Measurements from ENCODE around the gene SERPINE2. TPM values are rescaled to one million over a fixed set of nuclear protein-coding genes. Genes with fewer than 3 reads are reported as not detected.
A peak's percentile ranks its signal among the peaks of the same experiment; 100 is the strongest.

The SERPINE2 gene
- total and polyA plus RNA-seq, 3 experiments from 2014 or later, result 2.2 to 6.4 (median 5.0) TPM

- H3K4me3 Mint-ChIP-seq, result no peak overlapping the region
- DNase-seq, result no peak
- Histone ChIP-seq H3K36me3 (ENCODE audit: insufficient read depth, low read length) (no peaks in the 10 kb centered on the region), H3K27ac (ENCODE audit: low read depth, low read length) (no peak overlapping the region), H3K27me3 (ENCODE audit: insufficient read depth, low read length, poor library complexity, severe bottlenecking) (no peaks in the 10 kb centered on the region), H3K4me3 (ENCODE audit: low read length) (no peak overlapping the region), H3K4me1 (ENCODE audit: insufficient read depth, low read length) (no peaks in the 10 kb centered on the region), H3K9me3 (ENCODE audit: low read length) (no peaks in the 10 kb centered on the region)
- no peak overlapping the region for H3K27ac Mint-ChIP-seq
- H3K36me3 Mint-ChIP-seq, result peaks cover 0 to 1% (median 0%) of the 10 kb centered on the region in 3 donors
- peaks cover 4 to 5% of the 10 kb centered on the region in 2 donors for H3K27me3 Mint-ChIP-seq
- POLR2A ChIA-PET, result no interaction called here
- no peaks in the 10 kb centered on the region for H3K9me3 Mint-ChIP-seq
- CTCF ChIA-PET, result no interaction called here
- H3K4me1 Mint-ChIP-seq, result no peaks in the 10 kb centered on the region
These were observed 39.2 kb downstream of the SERPINE2 start for GRCh38 chr2:223999862-224000261.

- Mint-ChIP-seq H3K36me3 (peaks cover 0 to 1% (median 0%) of the 10 kb centered on the region in 3 donors), H3K4me1 (no peaks in the 10 kb centered on the region), H3K27me3 (peaks cover 5% of the 10 kb centered on the region in 2 donors), H3K9me3 (no peaks in the 10 kb centered on the region), H3K27ac (no peak overlapping the region), H3K4me3 (no peak overlapping the region)
- Histone ChIP-seq H3K4me1 (ENCODE audit: insufficient read depth, low read length) (no peaks in the 10 kb centered on the region), H3K36me3 (ENCODE audit: insufficient read depth, low read length) (no peaks in the 10 kb centered on the region), H3K27ac (ENCODE audit: low read depth, low read length) (no peak overlapping the region), H3K4me3 (ENCODE audit: low read length) (no peak overlapping the region), H3K27me3 (ENCODE audit: insufficient read depth, low read length, poor library complexity, severe bottlenecking) (no peaks in the 10 kb centered on the region), H3K9me3 (ENCODE audit: low read length) (no peaks in the 10 kb centered on the region)
- POLR2A ChIA-PET, result no interaction called here
- CTCF ChIA-PET, result no interaction called here
- no peak for DNase-seq
These were observed 40.1 kb downstream of the SERPINE2 start for GRCh38 chr2:223998948-223999347.

GRCh38 chr2:223997938-223998337 lies 41.1 kb downstream of the SERPINE2 start:
- Mint-ChIP-seq H3K27me3 (peaks cover 4 to 5% of the 10 kb centered on the region in 2 donors), H3K36me3 (peaks cover 0 to 1% (median 0%) of the 10 kb centered on the region in 3 donors), H3K27ac (no peak overlapping the region), H3K9me3 (no peaks in the 10 kb centered on the region), H3K4me3 (no peak overlapping the region), H3K4me1 (no peaks in the 10 kb centered on the region)
- CTCF ChIA-PET, result no interaction called here
- no peaks in the 10 kb centered on the region for H3K9me3 ChIP-seq (ENCODE audit: low read length)
- no peaks in the 10 kb centered on the region for H3K36me3 ChIP-seq (ENCODE audit: insufficient read depth, low read length)
- no peak overlapping the region for H3K27ac ChIP-seq (ENCODE audit: low read depth, low read length)
- POLR2A ChIA-PET, result no interaction called here
- no peak overlapping the region for H3K4me3 ChIP-seq (ENCODE audit: low read length)
- no peaks in the 10 kb centered on the region for H3K4me1 ChIP-seq (ENCODE audit: insufficient read depth, low read length)
- DNase-seq, result no peak
- no peaks in the 10 kb centered on the region for H3K27me3 ChIP-seq (ENCODE audit: insufficient read depth, low read length, poor library complexity, severe bottlenecking)

DNA sequence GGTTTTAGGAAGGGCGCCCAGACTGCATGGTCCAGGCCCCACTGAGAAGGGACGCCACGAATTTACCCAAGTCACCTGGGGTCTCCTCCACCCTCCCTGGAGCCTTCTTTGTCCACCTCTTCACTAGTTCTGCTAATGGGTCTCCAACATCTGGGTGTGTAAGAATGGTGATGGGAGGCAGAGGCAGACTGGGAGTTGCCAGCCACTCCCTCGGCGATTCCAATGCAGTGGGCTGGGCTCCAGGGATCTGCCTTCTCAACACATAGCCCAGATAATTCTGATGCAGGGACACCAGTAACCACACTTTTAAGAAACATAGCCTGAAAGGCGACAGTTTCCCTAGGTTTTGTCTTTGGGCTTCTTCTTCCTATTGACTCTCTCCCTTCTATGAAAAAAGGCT lies 42.7 kb downstream of the SERPINE2 start:
- POLR2A ChIA-PET, result no interaction called here
- Mint-ChIP-seq H3K4me3 (no peak overlapping the region), H3K27me3 (peaks cover 4 to 10% of the 10 kb centered on the region in 2 donors), H3K36me3 (peaks cover 0 to 1% (median 0%) of the 10 kb centered on the region in 3 donors), H3K9me3 (no peaks in the 10 kb centered on the region), H3K4me1 (no peaks in the 10 kb centered on the region), H3K27ac (peak overlapping the region in 1 of 8 donors; percentile 77)
- CTCF ChIA-PET, result interaction anchor here (1.3 kb wide), 1 partner anchor 288 kb away, joined by 3 read pairs; no protein-coding TSS in a partner anchor
- Histone ChIP-seq H3K27me3 (ENCODE audit: insufficient read depth, low read length, poor library complexity, severe bottlenecking) (no peaks in the 10 kb centered on the region), H3K4me1 (ENCODE audit: insufficient read depth, low read length) (no peaks in the 10 kb centered on the region), H3K27ac (ENCODE audit: low read depth, low read length) (no peak overlapping the region), H3K4me3 (ENCODE audit: low read length) (no peak overlapping the region), H3K9me3 (ENCODE audit: low read length) (no peaks in the 10 kb centered on the region), H3K36me3 (ENCODE audit: insufficient read depth, low read length) (no peaks in the 10 kb centered on the region)
- no peak for DNase-seq

- peaks cover 4 to 16% of the 10 kb centered on the region in 2 donors for H3K27me3 Mint-ChIP-seq
- Histone ChIP-seq H3K4me1 (ENCODE audit: insufficient read depth, low read length) (no peaks in the 10 kb centered on the region), H3K27me3 (ENCODE audit: insufficient read depth, low read length, poor library complexity, severe bottlenecking) (no peaks in the 10 kb centered on the region), H3K4me3 (ENCODE audit: low read length) (no peak overlapping the region), H3K36me3 (ENCODE audit: insufficient read depth, low read length) (no peaks in the 10 kb centered on the region), H3K27ac (ENCODE audit: low read depth, low read length) (no peak overlapping the region), H3K9me3 (ENCODE audit: low read length) (no peaks in the 10 kb centered on the region)
- no peak overlapping the region for H3K4me3 Mint-ChIP-seq
- DNase-seq, result no peak
- POLR2A ChIA-PET, result no interaction called here
- peak overlapping the region in 1 of 8 donors; percentile 6 for H3K27ac Mint-ChIP-seq
- H3K36me3 Mint-ChIP-seq, result peaks cover 0 to 1% (median 0%) of the 10 kb centered on the region in 3 donors
- no peaks in the 10 kb centered on the region for H3K9me3 Mint-ChIP-seq
- no peaks in the 10 kb centered on the region for H3K4me1 Mint-ChIP-seq
- CTCF ChIA-PET, result interaction anchor here (0.8 to 1.3 kb wide), 2 partner anchors 45 to 289 kb away, joined by 3 read pairs; no protein-coding TSS in a partner anchor
These were observed 43.5 kb downstream of the SERPINE2 start for GRCh38 chr2:223995569-223995968.

DNA sequence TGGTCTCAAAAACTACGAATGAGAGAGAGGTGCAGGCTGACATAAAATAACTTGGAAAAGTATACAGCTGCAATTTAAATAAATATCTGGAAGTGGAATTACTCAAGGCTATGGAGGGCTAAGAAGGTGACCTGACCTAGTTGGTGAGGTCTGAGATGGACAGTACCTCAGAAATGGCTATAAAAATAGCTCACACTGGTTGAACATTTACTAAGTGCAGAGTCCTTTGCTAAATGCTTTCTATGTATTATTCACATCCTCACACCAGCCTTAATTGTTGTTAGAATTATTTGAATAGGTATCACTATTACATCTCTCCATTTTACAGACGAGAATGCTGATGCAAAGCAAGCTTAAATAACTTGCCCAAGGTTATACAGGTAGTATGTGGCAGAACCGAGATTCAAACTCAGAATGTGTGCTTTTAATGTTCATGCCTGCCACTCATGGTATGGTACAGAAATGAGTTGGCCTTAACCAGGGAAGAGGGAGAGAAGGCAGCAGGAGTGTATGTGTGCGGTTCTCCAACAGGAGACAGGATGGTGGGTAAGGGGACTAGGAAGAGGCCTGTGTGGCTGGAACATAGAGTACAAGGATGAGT lies 44.4 kb downstream of the SERPINE2 start:
- no peak for DNase-seq
- peaks cover 0 to 1% (median 0%) of the 10 kb centered on the region in 3 donors for H3K36me3 Mint-ChIP-seq
- H3K4me1 Mint-ChIP-seq, result no peaks in the 10 kb centered on the region
- CTCF ChIA-PET, result interaction anchor here (0.8 to 3.3 kb wide), 9 partner anchors 10 to 289 kb away, joined by 3 to 40 read pairs (median 6); no protein-coding TSS in a partner anchor
- no peak overlapping the region for H3K27ac Mint-ChIP-seq
- H3K27me3 Mint-ChIP-seq, result peaks cover 4 to 16% of the 10 kb centered on the region in 2 donors
- POLR2A ChIA-PET, result no interaction called here
- Histone ChIP-seq H3K36me3 (ENCODE audit: insufficient read depth, low read length) (no peaks in the 10 kb centered on the region), H3K4me1 (ENCODE audit: insufficient read depth, low read length) (no peaks in the 10 kb centered on the region), H3K27ac (ENCODE audit: low read depth, low read length) (no peak overlapping the region), H3K4me3 (ENCODE audit: low read length) (no peak overlapping the region), H3K27me3 (ENCODE audit: insufficient read depth, low read length, poor library complexity, severe bottlenecking) (no peaks in the 10 kb centered on the region), H3K9me3 (ENCODE audit: low read length) (no peaks in the 10 kb centered on the region)
- H3K4me3 Mint-ChIP-seq, result no peak overlapping the region
- H3K9me3 Mint-ChIP-seq, result no peaks in the 10 kb centered on the region

DNA sequence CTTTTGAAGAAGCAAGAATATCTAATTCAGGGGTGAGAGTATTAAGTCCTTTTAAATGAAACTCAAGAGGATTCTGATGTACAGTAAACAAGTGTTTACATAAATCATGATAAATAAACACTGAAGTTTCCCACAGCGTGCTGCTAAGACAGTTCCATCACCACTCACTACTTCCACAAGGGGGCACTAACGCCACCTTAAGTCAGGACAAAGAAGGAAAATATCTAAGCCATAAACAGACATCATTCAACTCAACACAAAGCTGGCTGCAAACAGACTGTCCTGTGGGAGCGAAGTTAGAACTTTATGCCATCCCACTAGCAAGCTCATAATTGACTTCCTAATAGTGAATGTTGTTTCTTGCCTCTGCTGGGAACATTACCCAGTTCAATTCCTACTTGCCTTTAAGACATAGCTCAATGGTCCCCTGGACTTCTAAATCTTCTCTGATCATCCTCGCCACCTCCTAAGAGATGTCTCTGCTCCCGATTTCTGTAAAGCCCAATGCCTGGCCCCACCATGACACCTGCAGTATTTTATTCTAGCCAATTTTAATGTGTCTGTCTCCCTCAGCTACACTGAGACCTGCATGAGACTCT lies 45.4 kb downstream of the SERPINE2 start:
- Mint-ChIP-seq H3K36me3 (peaks cover 0 to 1% (median 0%) of the 10 kb centered on the region in 3 donors), H3K27me3 (peaks cover 6 to 20% of the 10 kb centered on the region in 2 donors), H3K9me3 (no peaks in the 10 kb centered on the region), H3K27ac (no peak overlapping the region), H3K4me3 (no peak overlapping the region), H3K4me1 (no peaks in the 10 kb centered on the region)
- ChIA-PET CTCF (interaction anchor here (0.6 to 3.3 kb wide), 18 partner anchors 10 to 783 kb away, joined by 3 to 40 read pairs (median 4); no protein-coding TSS in a partner anchor), POLR2A (no interaction called here)
- H3K4me1 ChIP-seq (ENCODE audit: insufficient read depth, low read length), result no peaks in the 10 kb centered on the region
- no peaks in the 10 kb centered on the region for H3K36me3 ChIP-seq (ENCODE audit: insufficient read depth, low read length)
- no peak overlapping the region for H3K27ac ChIP-seq (ENCODE audit: low read depth, low read length)
- no peaks in the 10 kb centered on the region for H3K27me3 ChIP-seq (ENCODE audit: insufficient read depth, low read length, poor library complexity, severe bottlenecking)
- H3K9me3 ChIP-seq (ENCODE audit: low read length), result no peaks in the 10 kb centered on the region
- DNase-seq, result peak; percentile 34 to 60 (median 36)
- no peak overlapping the region for H3K4me3 ChIP-seq (ENCODE audit: low read length)

- H3K4me3 Mint-ChIP-seq, result no peak overlapping the region
- H3K9me3 Mint-ChIP-seq, result no peaks in the 10 kb centered on the region
- H3K27me3 ChIP-seq (ENCODE audit: insufficient read depth, low read length, poor library complexity, severe bottlenecking), result no peaks in the 10 kb centered on the region
- no peaks in the 10 kb centered on the region for H3K36me3 ChIP-seq (ENCODE audit: insufficient read depth, low read length)
- no peak overlapping the region for H3K27ac Mint-ChIP-seq
- no peaks in the 10 kb centered on the region for H3K36me3 Mint-ChIP-seq
- ChIA-PET POLR2A (no interaction called here), CTCF (interaction anchor here (3.3 kb wide), 1 partner anchor 292 kb away, joined by 40 read pairs; no protein-coding TSS in a partner anchor)
- H3K27me3 Mint-ChIP-seq, result peaks cover 5 to 32% of the 10 kb centered on the region in 2 donors
- H3K4me1 Mint-ChIP-seq, result no peaks in the 10 kb centered on the region
- H3K4me3 ChIP-seq (ENCODE audit: low read length), result no peak overlapping the region
- DNase-seq, result no peak
- H3K9me3 ChIP-seq (ENCODE audit: low read length), result no peaks in the 10 kb centered on the region
- H3K4me1 ChIP-seq (ENCODE audit: insufficient read depth, low read length), result no peaks in the 10 kb centered on the region
- H3K27ac ChIP-seq (ENCODE audit: low read depth, low read length), result no peak overlapping the region
These were observed 47.5 kb downstream of the SERPINE2 start for GRCh38 chr2:223991611-223992010.

Data from CD8-positive, alpha-beta memory T cell (primary cell).